ENCODE results near the gene CHTF8.
"Not testable (repeated sequence)": the region's sequence is repeated elsewhere in the genome, so short reads cannot be mapped to it uniquely, and the experiment has no call there.

GRCh38 chr16:69124961-69125360 lies 7.4 kb downstream of the CHTF8 start:
- TF ChIP-seq EZH2phosphoT487 (IDR thresholded peaks at IDR 0.05; ENCODE audit: insufficient read depth, low read depth); EZH2 (IDR thresholded peaks at IDR 0.05; ENCODE audit: insufficient read depth, poor library complexity, severe bottlenecking): not testable (repeated sequence)
